ENCODE measurements around the gene ZCCHC14. TPM values are rescaled to one million over a fixed set of nuclear protein-coding genes. Genes with fewer than 3 reads are reported as not detected.

Gene ZCCHC14
- total and polyA plus RNA-seq, 10 of the 15 experiments (the other 5 are each of a cell fraction or from before 2014, with no cell fraction given), result 0.02 to 0.26 (median 0.05) TPM; not detected in 3

- ATAC-seq (peak; percentile 77), DNase-seq (ENCODE audit: low read depth, low spot score) (no peak), FAIRE-seq (peak; percentile 18)
- H3K79me2 ChIP-seq (ENCODE audit: control insufficient read depth, insufficient read depth, low read length), result no peaks in the 10 kb centered on the region
- 15% methylated on average over 24 of the region's 24 CpGs for WGBS (ENCODE audit: insufficient coverage, insufficient replicate concordance, low lambda C conversion rate, missing lambda C conversion rate)
- H4K20me1 ChIP-seq (ENCODE audit: control insufficient read depth, insufficient read depth), result no peaks in the 10 kb centered on the region; the same call in 1 of the 2 replicates
- TF ChIP-seq CREB1 (IDR thresholded peaks at IDR 0.05; ENCODE audit: low read depth), result no peak
- TF ChIP-seq POLR2AphosphoS5 (IDR thresholded peaks at IDR 0.05; ENCODE audit: low read length), result no peak
- TF ChIP-seq FOXK2 (IDR thresholded peaks at IDR 0.05), result no peak
- TF ChIP-seq SMAD1 (IDR thresholded peaks at IDR 0.05; ENCODE audit: low read depth, partially characterized antibody), result no peak
- TF ChIP-seq NFYA (IDR thresholded peaks at IDR 0.05; ENCODE audit: borderline replicate concordance, low read depth, low read length), result no peak
- no peak for TF ChIP-seq IRF5 (IDR thresholded peaks at IDR 0.05; ENCODE audit: borderline replicate concordance)
- no peak for TF ChIP-seq IRF3 (IDR thresholded peaks at IDR 0.05)
- no peak for TF ChIP-seq NFIC (IDR thresholded peaks at IDR 0.05; ENCODE audit: low read depth, low read length)
- no peak for TF ChIP-seq CUX1 (IDR thresholded peaks at IDR 0.05; ENCODE audit: insufficient replicate concordance, low read depth, low read length)
- TF ChIP-seq SUZ12 (IDR thresholded peaks at IDR 0.05; ENCODE audit: unreplicated experiment), result peak; percentile 22
- TF ChIP-seq BCL3 (IDR thresholded peaks at IDR 0.05; ENCODE audit: borderline replicate concordance, insufficient read depth, low read depth, low read length, poor library complexity, severe bottlenecking), result no peak
- TF ChIP-seq RELA (IDR thresholded peaks at IDR 0.05; ENCODE audit: borderline replicate concordance, partially characterized antibody), result no peak
- TF ChIP-seq RFX5 (IDR thresholded peaks at IDR 0.05; ENCODE audit: low read depth, low read length), result no peak
- peak; percentile 60 for TF ChIP-seq JUNB (IDR thresholded peaks at IDR 0.05)
- H3K4me2 ChIP-seq (ENCODE audit: control insufficient read depth, insufficient read depth), result no peak overlapping the region
- in situ Hi-C loops (cut with MboI) (no loop called here), intact Hi-C loops (cut with micrococcal nuclease; ENCODE audit: unreplicated experiment) (no loop called here)
- no TSS peak for BruUV-seq (replicated peaks)
- H2AFZ ChIP-seq (ENCODE audit: control insufficient read depth, low read depth, low read length), result no peak overlapping the region
- POLR2A ChIA-PET, result no interaction called here
- H3K36me3 ChIP-seq (ENCODE audit: control insufficient read depth in 2 of 2, insufficient read depth in 2 of 2, low read length in 1 of 2), result no peaks in the 10 kb centered on the region
- no peaks in the 10 kb centered on the region for H3K4me1 ChIP-seq (ENCODE audit: control insufficient read depth, insufficient read depth, low read length)
- H3K9me3 ChIP-seq (replicated peaks; ENCODE audit: control insufficient read depth, insufficient read depth, low read length), result no peaks in the 10 kb centered on the region; the same call in 2 of the 3 replicates
- CTCF ChIA-PET, result no interaction called here
- RAD21 ChIA-PET (ENCODE audit: unreplicated experiment), result no interaction called here
- peaks cover 0 to 5% of the 10 kb centered on the region in 2 experiments; a peak in 1 of 4 replicates for H3K27me3 ChIP-seq (replicated peaks in 1 of 2; ENCODE audit: control insufficient read depth in 2 of 2, insufficient read depth in 2 of 2, low read length in 1 of 2)
- H3K9ac ChIP-seq (ENCODE audit: control insufficient read depth, insufficient read depth, low read length), result no peak overlapping the region
- H3K4me3 ChIP-seq, result no peak overlapping the region
- SMC1A ChIA-PET (ENCODE audit: uncharacterized antibody, unreplicated experiment), result no interaction called here
- no peak overlapping the region for H3K27ac ChIP-seq (ENCODE audit: control insufficient read depth, insufficient read depth)
These were observed 78.6 kb downstream of the ZCCHC14 start for GRCh38 chr16:87414251-87414680.
